ENCODE data around the gene LRCH4.

The LRCH4 gene, protein sequence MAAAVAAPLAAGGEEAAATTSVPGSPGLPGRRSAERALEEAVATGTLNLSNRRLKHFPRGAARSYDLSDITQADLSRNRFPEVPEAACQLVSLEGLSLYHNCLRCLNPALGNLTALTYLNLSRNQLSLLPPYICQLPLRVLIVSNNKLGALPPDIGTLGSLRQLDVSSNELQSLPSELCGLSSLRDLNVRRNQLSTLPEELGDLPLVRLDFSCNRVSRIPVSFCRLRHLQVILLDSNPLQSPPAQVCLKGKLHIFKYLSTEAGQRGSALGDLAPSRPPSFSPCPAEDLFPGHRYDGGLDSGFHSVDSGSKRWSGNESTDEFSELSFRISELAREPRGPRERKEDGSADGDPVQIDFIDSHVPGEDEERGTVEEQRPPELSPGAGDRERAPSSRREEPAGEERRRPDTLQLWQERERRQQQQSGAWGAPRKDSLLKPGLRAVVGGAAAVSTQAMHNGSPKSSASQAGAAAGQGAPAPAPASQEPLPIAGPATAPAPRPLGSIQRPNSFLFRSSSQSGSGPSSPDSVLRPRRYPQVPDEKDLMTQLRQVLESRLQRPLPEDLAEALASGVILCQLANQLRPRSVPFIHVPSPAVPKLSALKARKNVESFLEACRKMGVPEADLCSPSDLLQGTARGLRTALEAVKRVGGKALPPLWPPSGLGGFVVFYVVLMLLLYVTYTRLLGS

DNA sequence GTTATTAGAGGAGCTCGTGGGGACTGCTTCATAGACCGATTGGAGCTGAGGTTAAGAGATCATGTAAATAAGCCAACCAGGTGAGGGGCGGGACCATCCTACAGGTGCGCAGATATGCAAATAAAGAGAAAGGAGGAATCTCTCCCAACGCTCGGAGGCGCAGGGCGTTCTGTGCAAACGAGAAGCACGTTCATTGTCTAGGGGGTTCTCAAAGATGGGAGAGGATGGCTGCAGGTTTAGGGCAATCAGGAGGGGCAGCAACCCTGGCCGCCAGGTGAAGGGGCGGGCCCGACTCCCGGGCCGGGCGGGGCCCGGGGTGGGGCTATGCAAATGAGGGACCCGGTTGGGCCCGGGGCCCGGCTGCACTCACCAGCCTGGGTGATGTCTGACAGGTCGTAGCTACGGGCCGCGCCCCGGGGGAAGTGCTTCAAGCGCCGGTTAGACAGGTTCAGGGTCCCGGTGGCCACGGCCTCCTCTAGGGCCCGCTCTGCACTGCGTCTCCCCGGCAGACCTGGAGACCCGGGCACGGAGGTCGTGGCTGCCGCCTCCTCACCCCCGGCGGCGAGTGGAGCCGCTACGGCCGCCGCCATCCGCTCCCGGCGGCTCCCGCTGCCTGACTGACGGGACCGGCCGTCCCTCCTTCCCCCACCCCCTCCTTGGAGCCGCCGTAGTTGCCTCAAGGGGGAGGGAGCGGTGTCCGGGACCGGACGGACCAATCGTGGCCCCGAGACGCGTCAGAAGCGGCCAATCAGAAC, at the start of gene LRCH4:
LRCH4 (minus strand) TSS at position 619 of the 755 bp plus-strand sequence; CDS start at position 590, 29 bp downstream.
- DNase-seq (ENCODE audit: low read depth in 2 of 2, low spot score in 1 of 2), result no peak

DNA sequence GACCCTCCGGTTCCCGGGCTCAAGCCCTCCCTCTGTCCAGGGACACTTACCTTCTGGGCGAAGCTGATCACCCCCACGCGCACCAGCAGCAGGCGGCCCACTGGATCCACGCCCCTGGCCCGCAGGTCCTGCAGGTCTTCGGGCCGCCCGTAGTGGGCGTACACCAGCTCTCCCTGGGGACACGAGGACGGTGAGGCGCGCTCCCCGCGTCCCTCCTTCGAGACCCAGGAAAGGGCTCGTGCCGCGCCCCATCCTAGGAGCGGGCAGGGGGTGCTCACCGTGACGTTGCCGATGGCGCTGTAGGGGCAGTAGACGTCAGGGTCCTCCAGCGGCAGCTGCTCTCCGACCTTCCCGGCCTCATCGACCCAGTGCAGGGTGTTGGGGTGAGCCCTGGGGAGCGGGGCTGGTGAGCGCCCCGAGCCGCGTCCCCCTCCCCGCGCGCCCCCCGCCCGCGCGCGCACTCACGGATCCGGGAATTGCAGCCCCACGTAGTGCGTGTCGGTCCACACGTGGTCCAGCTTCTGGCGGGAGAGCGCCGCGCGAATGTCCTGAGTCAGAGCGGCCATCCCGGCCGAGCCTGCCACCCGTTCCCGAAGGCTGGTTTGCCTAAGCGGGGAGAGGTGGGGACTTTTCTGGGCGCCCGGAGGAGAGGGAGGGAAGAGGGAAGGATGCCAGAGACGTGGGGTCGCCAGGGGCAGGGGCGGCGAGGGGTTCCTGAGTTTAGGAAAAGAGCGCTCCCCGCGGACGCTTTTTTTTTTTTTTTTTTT, 47.2 kb upstream of the LRCH4 start:
- DNase-seq (ENCODE audit: low read depth in 2 of 2, low spot score in 1 of 2), result peak in 1 of 2 donors; percentile 31

DNA sequence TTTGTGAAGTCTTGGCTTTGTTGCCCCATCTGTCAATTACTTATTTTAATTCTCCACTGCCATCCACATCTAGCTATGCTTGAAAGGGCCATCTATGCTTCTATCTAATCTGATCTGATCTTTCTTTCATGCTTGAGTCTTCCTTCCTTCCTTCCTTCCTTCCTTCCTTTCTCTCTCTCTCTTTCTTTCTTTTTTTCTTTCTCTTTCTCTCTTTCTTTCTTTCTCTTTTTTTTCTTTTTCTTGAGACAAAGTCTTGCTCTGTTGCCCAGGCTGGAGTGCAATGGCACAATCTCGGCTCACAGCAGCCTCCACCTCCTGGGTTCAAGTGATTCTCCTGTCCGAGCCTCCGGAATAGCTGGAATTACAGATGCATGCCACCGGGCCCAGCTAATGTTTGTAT, 44.1 kb upstream of the LRCH4 start:
- no peak for DNase-seq (ENCODE audit: low read depth in 2 of 2, low spot score in 1 of 2)

DNA sequence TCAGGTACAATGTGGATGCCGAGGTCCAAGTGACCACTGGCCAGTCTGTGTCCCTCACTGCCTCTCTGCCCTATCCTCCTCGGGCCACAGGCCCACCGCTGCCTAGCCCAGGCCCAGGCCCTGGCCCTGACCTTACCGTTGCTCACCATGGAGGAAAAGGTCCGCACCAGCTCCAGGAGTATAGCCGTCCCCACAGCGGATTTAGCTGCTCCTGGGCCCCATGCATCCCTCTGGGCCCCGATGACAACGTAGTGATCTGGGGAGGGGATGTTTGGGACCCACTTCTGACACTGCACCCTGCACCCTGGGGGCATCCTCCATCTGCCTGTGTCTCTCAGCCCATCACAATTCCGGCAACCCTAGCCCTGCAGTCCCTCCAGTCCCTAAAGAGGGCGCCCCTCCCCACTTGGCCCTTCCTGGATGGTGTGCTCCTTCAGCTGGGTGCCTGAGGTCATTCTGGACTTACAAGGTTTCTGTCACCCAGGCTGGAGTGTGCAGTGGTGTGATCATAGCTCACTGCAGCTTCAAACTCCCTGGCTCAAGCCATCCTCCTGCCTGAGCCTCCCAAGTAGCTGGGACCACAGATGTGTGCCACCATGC, 43.3 kb upstream of the LRCH4 start:
- no peak for DNase-seq (ENCODE audit: low read depth in 2 of 2, low spot score in 1 of 2)

DNA sequence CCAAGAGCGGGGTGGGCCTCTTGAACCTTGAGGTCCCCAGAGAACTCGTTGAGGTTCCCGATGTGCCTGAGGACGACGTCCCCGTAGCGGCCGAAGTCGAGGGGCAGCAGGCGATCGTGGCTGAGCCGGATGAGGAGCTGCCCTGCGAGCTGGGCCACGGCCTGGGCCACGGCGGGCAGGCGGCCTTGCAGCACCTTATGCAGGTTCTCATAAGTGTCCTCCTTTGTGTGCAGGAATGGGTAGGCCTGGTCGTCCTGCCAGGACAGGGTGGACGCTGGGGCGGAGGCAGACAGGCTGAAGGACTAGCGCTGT, 41.3 kb upstream of the LRCH4 start:
- DNase-seq (ENCODE audit: low read depth in 2 of 2, low spot score in 1 of 2), result no peak

DNA sequence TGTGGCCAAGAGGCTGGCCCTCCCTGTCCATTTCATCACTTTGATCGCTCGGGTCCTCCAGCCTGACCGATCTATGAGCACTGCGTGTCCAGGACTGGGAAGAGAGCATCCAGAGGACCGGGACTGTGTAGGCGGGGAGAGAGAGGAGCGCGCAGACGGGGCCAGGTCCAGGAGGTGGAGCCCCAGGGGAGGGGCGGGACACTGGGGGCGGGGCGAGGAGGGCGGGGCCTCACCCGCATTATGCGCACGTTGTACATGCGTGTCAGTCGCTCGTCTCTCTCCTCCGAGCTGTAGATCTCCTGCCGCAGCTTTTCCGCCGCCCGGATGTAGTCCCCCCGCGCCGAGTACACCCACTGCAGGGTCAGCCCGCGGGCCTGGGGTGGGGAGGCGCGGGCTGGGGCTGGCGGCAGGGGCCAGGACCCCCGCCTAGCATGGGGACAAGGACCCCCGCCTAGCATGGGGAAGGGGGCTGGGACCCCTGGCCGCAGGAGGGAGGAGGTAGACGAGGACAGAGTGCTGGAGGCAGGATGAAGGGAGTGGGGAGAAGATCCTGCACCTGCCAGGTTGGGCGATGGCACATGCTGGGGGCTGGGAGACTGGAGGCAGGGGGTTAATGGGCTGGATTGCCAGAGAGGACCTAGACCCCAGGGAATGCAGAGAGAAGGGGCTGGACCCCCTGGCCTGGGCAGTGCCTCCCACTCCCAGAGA, 40.8 kb upstream of the LRCH4 start:
- peak; percentile 80 to 82 for DNase-seq (ENCODE audit: low read depth in 2 of 2, low spot score in 1 of 2)

DNA sequence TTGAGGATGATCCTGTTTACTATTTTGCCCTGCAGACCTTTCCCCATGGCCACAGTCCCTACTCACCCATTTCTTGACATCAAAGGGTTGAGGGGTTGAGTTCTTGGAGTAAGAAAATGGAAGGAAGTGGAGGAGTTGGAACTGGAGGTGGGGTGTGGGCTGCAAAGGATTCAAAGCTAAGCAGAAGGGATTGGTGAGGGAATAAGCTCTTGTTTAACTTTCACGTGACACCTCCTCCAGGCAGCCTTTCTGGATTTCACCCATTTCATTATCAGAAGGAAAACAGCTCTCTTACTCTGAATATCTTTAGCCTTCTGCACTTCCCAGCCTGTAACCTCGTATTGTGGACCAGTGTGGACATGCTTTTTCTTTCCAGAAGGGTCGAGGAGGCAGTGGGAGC, 40.1 kb upstream of the LRCH4 start:
- DNase-seq (ENCODE audit: low read depth in 2 of 2, low spot score in 1 of 2), result no peak

DNA sequence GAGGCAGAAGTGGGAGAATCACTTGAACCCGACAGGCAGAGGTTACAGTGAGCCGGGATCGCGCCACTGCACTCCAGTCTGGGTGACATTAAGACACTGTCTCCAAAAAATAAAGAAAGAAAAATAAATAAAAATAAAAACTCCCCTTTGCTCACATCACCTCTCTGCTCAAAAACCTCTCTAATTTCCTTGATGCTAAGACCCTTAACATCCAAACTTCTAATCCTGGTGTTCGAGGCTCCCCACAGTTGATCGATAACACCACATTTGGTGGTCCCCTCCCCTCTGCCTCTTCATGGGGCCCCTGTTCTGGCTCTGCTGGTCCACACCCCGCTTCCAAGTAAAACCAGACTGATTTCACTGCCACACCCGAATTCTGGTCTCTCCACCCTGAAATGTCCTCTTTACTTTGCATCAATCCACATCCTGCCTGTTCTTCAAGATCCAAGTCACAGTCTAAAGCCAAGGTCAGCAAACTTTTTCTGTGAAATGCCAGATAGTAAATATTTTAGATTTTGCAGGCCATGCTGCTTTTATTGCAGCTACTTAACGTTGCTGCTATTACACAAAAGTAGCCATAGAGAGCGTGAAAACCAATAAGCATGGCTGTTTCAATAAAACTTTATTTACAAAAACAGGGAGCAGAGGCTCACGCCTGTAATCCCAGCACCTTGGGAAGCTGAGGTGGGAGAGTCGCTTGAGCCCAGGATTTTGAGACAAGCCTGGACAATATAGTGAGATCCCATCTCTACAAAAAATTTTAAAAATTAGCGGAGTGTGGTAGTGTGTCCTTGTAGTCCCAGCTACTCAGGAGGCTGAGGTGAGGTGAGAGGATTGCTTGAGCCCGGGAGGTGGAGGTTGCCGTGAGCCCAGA, 38.3 kb upstream of the LRCH4 start:
- no peak for DNase-seq (ENCODE audit: low read depth in 2 of 2, low spot score in 1 of 2)

DNA sequence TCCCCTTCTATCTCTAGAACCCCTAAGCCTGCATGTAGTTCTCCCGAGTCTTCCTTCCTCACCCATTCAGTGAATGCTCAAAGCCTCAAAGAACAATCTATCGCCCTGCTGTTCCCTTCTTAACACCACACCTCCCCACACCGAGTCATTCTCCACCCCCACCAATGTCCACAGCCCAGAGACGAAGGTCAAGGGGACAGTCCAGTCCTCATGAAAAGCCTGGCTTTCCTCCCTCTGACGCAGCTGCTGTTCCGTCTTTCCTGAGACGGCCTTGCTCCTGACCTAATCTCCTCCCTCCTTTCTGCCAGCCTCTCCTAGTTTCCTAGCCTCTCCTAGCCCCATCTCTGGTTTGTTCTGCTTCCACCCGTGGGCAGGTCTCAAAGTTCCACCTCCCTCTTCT, 35.6 kb upstream of the LRCH4 start:
- no peak for DNase-seq (ENCODE audit: low read depth in 2 of 2, low spot score in 1 of 2)

DNA sequence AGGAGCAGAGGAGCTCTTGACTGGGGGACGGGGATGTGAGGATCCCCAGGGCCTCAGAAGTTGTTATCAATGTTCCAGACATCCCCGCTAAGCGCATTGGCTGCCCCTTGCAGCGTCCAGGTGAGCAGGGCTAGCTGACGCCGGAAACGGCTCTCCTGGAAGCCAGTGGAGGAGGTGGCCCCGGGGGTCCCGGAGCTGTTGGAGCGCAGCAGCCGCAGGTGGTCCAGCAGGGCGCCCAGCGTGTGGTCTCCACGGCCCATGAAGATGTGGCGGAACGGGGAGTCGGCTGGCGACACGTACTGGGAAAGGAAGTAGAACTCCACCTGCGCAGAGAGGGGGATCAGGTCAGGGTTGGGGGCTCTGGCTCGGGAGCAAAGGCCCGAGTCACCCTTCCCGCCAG, 34.9 kb upstream of the LRCH4 start:
- DNase-seq (ENCODE audit: low read depth in 2 of 2, low spot score in 1 of 2), result no peak

DNA sequence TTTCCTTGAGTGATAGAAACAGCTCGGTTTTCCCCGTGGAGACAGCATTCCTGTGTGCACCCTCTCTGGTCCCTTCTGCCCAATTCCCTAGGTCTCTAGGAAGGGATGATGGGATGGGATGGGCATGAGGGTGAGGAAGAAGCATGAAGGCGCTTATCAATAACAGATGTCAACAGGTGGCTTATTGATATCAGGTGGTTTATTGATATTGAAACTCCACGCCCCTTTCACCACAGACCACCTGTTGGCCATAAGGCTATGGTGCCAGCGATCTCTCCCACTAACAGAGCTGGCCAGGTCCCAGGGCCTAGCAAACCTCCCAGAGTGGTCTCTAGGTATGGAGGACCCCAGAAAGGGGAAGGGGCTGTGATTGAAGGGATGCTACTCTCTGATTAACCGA, 34.3 kb upstream of the LRCH4 start:
- no peak for DNase-seq (ENCODE audit: low read depth in 2 of 2, low spot score in 1 of 2)

DNA sequence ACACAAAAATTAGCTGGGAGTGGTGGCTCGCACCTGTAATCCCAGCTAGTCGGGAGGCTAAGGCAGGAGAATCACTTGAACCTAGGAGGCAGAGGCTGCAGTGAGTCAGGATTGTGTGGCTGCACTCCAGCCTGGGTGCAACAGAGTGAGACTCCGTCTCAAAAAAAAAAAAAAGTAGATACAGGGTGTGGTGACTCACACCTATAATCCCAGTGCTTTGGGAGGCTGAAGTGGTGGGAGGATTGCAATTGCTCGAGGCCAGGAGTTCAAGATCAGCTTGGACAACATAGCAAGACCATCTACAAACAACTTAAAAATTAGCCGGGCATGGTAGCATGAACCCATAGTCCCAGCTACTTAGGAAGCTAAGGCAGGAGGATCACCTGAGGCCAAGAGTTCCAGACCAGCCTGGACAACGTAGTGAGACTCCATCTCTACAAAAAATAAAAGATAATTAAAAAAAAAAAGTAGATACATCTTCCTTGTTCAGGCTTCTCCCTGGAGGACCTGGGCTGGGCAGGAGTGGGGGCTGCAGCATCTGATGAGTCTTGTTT, 28.5 kb upstream of the LRCH4 start:
- no peak for DNase-seq (ENCODE audit: low read depth in 2 of 2, low spot score in 1 of 2)

DNA sequence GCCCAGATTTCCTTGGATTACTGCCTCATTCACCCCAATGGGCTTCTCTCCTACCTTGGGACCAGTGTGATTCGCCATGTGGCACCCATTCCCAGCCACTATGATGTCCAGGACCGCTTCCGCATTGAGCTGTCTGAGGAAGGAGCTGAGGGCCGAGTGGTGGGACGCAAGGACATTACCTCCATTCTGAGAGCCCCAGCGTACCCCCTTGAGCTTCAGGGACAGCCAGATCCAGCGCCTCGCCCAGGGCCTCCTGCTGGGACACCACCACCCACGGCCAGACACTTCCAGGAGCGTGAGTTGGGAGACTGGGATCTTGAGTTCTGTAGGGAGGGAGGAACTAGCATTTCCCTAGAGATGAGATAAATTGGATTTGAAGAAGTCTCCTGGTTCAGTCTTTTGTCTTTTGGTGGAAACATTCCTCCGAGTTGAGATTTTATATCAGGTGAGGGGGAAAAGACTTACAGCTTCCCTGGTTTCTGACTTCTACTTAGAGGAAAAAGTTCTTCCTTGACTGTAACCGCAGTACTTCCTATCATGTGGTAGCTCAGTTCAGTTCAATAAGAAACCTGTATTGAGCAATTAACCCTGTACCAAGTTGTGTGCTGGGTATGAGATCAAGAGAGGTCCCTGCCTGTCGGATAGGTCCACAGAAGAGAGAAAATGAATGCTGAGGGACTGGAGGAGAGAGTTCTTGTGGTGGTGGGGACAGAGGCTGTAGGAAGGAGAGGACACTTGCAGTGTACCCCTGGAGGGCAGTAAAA, 27.7 kb upstream of the LRCH4 start:
- no peak for DNase-seq (ENCODE audit: low read depth in 2 of 2, low spot score in 1 of 2)

DNA sequence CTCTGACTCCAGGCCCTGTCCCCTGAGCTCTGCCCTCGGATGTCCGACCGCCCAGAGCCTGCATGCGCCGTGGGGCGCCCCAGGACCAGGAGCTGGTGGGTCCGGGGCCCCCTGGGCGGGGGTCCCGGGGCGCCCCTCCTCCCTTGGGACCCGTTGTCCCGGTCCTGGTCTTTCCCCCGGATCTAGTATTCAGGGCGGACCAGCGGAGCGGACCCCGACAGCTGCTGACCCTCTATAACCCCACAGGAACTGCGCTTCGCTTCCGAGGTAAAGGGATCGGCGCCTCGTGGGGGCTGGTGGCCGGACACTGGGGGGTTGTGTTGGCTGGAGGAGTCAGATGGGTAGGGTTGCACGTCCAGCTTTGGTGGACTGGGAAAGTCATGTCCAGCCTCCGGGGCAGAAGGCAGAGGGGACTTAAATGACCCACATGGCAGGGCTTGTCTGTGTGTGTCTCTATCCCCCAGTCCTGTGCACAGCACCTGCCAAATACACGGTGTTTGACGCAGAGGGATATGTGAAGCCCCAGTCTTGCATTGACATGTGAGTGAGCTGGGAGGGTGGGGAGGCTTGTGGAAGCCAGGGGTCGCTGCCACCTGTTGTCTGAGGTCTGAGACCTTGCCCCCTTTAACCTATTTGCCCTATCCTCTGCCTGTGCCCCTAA, 26.9 kb upstream of the LRCH4 start:
- no peak for DNase-seq (ENCODE audit: low read depth in 2 of 2, low spot score in 1 of 2)

DNA sequence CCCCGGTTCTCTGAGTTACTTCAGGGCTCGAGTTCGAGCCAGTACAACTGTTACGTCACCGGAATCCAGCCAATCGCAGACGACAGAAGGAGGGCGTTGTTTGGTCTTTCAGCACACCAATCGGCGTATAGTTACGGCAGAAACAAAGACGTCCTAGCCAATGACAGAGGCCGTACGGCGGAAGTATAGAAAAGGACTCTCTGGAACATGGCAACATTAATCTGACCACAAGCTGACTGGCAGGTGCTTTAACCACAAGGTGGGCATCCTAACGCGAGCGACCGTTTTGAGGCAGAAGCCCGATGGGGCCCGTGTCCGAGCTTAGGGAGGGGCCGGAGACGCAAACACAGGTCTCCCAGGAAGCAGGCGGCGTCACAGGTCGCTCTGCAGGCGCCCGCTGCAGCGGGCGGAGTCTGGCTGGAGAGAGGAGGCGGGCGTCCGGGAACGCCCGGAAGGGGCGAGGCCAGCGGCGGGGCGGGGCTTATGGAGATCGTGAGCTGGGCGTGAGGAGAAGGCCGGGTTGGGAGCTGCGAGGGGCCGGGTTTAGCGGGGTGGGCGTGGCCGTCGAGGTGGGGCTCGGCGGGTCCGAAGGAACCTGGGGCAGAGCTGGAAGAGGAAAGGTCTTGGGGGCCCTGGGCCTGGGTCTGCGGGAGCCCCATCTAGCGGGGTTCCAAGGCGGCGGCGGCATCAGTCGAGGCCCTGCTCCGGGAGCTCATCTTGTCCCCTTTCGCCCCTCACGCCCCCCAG, 26.2 kb upstream of the LRCH4 start, which contains the start of gene MOSPD3:
MOSPD3 (plus strand) TSS at position 558 of the 747 bp plus-strand sequence. CDS start 252 bp downstream, outside the sequence.
- DNase-seq (ENCODE audit: low read depth in 2 of 2, low spot score in 1 of 2), result peak; percentile 94 to 95

DNA sequence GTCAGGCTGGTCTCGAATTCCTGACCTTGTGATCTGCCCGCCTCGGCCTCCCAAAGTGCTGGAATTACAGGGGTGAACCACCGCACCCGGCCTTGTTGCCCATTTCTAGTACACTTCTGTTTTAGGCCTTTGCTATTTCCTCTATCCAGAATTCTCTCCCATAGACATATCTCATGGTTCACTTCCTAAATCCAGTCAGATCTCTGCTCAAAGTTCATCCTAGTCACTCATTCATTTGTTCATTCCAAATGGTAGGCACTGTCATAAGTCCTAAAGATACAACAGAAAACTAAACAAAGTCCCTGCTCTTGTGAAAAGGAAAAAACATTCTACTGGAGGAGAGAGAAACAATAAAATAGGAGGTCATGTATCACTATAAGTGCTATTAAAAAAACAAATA, 24.0 kb upstream of the LRCH4 start:
- no peak for DNase-seq (ENCODE audit: low read depth in 2 of 2, low spot score in 1 of 2)

DNA sequence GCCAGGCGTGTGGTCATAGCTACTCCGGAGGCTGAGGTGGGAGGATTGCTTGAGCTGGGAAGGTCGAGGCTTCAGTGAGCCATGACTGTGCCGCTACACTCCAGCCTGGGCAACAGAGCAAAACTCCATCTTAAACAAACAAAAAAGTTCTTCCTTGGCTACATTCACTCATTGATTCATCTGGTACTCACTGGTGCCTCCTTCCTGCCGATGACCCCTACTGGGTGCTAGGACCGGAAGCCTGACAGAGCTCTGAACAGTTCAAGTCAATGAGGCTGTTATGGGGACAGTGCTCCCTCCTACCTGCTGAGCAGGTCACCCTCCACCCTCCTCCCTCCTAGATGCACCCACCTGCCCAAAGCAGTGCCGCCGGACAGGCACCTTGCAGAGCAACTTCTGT, 21.2 kb upstream of the LRCH4 start:
- DNase-seq (ENCODE audit: low read depth in 2 of 2, low spot score in 1 of 2), result no peak

Data from stimulated activated CD8-positive, alpha-beta memory T cell treated with anti-CD3 and anti-CD28 coated beads, Interleukin-4, amount 100 ng/mL, for 4 hours (primary cell).